Measurements from ENCODE around the gene SPRED1. TPM values are rescaled to one million over a fixed set of nuclear protein-coding genes. Genes with fewer than 3 reads are reported as not detected.
A peak's percentile ranks its signal among the peaks of the same experiment; 100 is the strongest.

SPRED1 gene
- total RNA-seq, 4 donors from 2014 or later = 8.6 to 26.5 (median 10.3) TPM

- no peaks in the 10 kb centered on the region for H3K27me3 ChIP-seq
- H3K36me3 ChIP-seq = peaks cover 0 to 1% (median 0%) of the 10 kb centered on the region in 4 donors
- in situ Hi-C loops (cut with MboI; ENCODE audit: low pct_ligation_motif_present in 1 of 4, low pct_unique_long_range_greater_than_20kb in 1 of 4, low sequenced_read_pairs in 3 of 4) (no loop called here), intact Hi-C loops (cut with DNase I; ENCODE audit: low total_unique reads) (no loop called here)
- H3K9me3 ChIP-seq = no peaks in the 10 kb centered on the region
- TF ChIP-seq POLR2AphosphoS5 (IDR thresholded peaks at IDR 0.05) = no peak
- H3K4me1 ChIP-seq = no peaks in the 10 kb centered on the region
- WGBS, 2 donors (ENCODE audit: low coverage in 1 of 2) = 94 to 100% methylated on average over 2 of the region's 2 CpGs
- no peak overlapping the region for H3K4me3 ChIP-seq
- no peak for DNase-seq
- no peak overlapping the region for H3K27ac ChIP-seq
These were observed 91.7 kb downstream of the SPRED1 start for GRCh38 chr15:38344351-38344750.

- WGBS, 2 donors (ENCODE audit: low coverage in 1 of 2) = 69 to 78% methylated on average over 3 of the region's 3 CpGs
- DNase-seq = no peak
- intact Hi-C loops (cut with DNase I; ENCODE audit: low total_unique reads) = no loop called here
- H3K4me1 ChIP-seq = no peaks in the 10 kb centered on the region
- no peak overlapping the region for H3K4me3 ChIP-seq
- no peaks in the 10 kb centered on the region for H3K9me3 ChIP-seq
- TF ChIP-seq EP300 (IDR thresholded peaks at IDR 0.05; ENCODE audit: low read depth) = no peak
- no peak for TF ChIP-seq POLR2A (IDR thresholded peaks at IDR 0.05)
- TF ChIP-seq CTCF (IDR thresholded peaks at IDR 0.05) = no peak
- no peak for TF ChIP-seq POLR2AphosphoS5 (IDR thresholded peaks at IDR 0.05)
- H3K27ac ChIP-seq = no peak overlapping the region
- H3K27me3 ChIP-seq = no peaks in the 10 kb centered on the region
- in situ Hi-C loops (cut with MboI; ENCODE audit: low pct_ligation_motif_present in 1 of 4, low pct_unique_long_range_greater_than_20kb in 1 of 4, low sequenced_read_pairs in 3 of 4) = no loop called here
- H3K36me3 ChIP-seq = peaks cover 0 to 6% (median 2%) of the 10 kb centered on the region in 4 donors
These were observed 96.6 kb downstream of the SPRED1 start for GRCh38 chr15:38349251-38349650.

GRCh38 chr15:38351466-38351865 is 98.8 kb downstream of the SPRED1 start:
- Histone ChIP-seq H3K9me3 (no peaks in the 10 kb centered on the region), H3K36me3 (peaks cover 0 to 6% (median 2%) of the 10 kb centered on the region in 4 donors), H3K27ac (no peak overlapping the region), H3K4me1 (no peaks in the 10 kb centered on the region), H3K27me3 (no peaks in the 10 kb centered on the region), H3K4me3 (no peak overlapping the region)
- DNase-seq = no peak
- TF ChIP-seq CTCF (IDR thresholded peaks at IDR 0.05) (no peak), EP300 (IDR thresholded peaks at IDR 0.05; ENCODE audit: low read depth) (no peak), POLR2AphosphoS5 (IDR thresholded peaks at IDR 0.05) (no peak), POLR2A (IDR thresholded peaks at IDR 0.05) (no peak)
- in situ Hi-C loops (cut with MboI; ENCODE audit: low pct_ligation_motif_present in 1 of 4, low pct_unique_long_range_greater_than_20kb in 1 of 4, low sequenced_read_pairs in 3 of 4) = loop anchor here (10.0 to 25.0 kb wide), 3 partner anchors 339 to 357 kb away; no protein-coding TSS in a partner anchor
- intact Hi-C loops (cut with DNase I; ENCODE audit: low total_unique reads) = loop anchor here (1.0 kb wide), 1 partner anchor 344 kb away; no protein-coding TSS in a partner anchor
- 83 to 89% methylated on average over 6 to 8 of the region's 8 CpGs for WGBS, 2 donors (ENCODE audit: low coverage in 1 of 2)

GRCh38 chr15:38354315-38354929 is 101.8 kb downstream of the SPRED1 start:
- intact Hi-C loops (cut with DNase I; ENCODE audit: low total_unique reads) (no loop called here), in situ Hi-C loops (cut with MboI; ENCODE audit: low pct_ligation_motif_present in 1 of 4, low pct_unique_long_range_greater_than_20kb in 1 of 4, low sequenced_read_pairs in 3 of 4) (loop anchor here (10.0 to 25.0 kb wide), 3 partner anchors 342 to 360 kb away; no protein-coding TSS in a partner anchor)
- H3K36me3 ChIP-seq = peaks cover 0 to 5% (median 2%) of the 10 kb centered on the region in 4 donors
- WGBS, 2 donors (ENCODE audit: low coverage in 1 of 2) = 41 to 61% methylated on average over 2 to 3 of the region's 3 CpGs
- no peaks in the 10 kb centered on the region for H3K4me1 ChIP-seq
- peak; percentile 61 for DNase-seq
- no peaks in the 10 kb centered on the region for H3K9me3 ChIP-seq
- H3K27me3 ChIP-seq = no peaks in the 10 kb centered on the region
- H3K4me3 ChIP-seq = no peak overlapping the region
- TF ChIP-seq POLR2AphosphoS5 (IDR thresholded peaks at IDR 0.05) = no peak
- peak; percentile 71 to 75 (median 72) for TF ChIP-seq CTCF (IDR thresholded peaks at IDR 0.05)
- TF ChIP-seq POLR2A (IDR thresholded peaks at IDR 0.05) = no peak
- no peak for TF ChIP-seq EP300 (IDR thresholded peaks at IDR 0.05; ENCODE audit: low read depth)
- H3K27ac ChIP-seq = no peak overlapping the region
